Measurements from ENCODE around the gene ENTPD8.

GRCh38 chr9:137436761-137437600 lies 4.2 kb downstream of the ENTPD8 start:
- TF ChIP-seq CTCF (conservative IDR thresholded peaks at IDR 0.05; ENCODE audit: low read length) (no peak), EZH2phosphoT487 (IDR thresholded peaks at IDR 0.05; ENCODE audit: borderline replicate concordance, low read depth, low read length) (no peak)
